Astrocyte of the hippocampus (primary cell): Measurements from ENCODE around the gene GRWD1.
A peak's percentile ranks its signal among the peaks of the same experiment; 100 is the strongest.

ENCODE experiments used
- DNase-seq: peaks from one replicate; pipeline ENCODE4 v3.0.0; 2011; ENCODE audit warnings: low read depth, low spot score

The GRWD1 gene

DNA sequence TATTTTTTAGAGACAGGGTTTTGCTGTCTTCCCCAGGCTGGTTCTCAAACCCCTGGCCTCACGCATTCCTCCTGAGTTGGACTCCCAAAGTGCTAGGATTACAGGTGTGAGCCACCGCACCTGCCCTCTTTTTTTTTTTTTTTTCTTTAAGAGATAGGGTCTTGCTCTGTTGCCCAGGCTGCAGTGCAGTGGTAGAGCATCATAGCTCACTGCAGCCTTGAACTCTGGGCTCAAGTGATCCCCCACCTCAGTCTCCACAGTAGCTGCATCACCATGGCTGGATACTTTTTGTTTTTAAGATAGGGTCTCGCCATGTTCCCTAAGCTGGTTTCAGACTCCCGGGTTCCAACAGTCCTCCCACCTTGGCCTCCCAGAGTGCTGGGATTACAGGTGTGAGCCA is 11.1 kb downstream of the GRWD1 start:
- DNase-seq: no peak

- DNase-seq: no peak
Measured at GRCh38 chr19:48458016-48458415, 12.2 kb downstream of the GRWD1 start.

GRCh38 chr19:48461651-48461981 is 15.8 kb downstream of the GRWD1 start:
- no peak for DNase-seq

GRCh38 chr19:48461982-48462655 is 16.3 kb downstream of the GRWD1 start:
- no peak for DNase-seq

DNA sequence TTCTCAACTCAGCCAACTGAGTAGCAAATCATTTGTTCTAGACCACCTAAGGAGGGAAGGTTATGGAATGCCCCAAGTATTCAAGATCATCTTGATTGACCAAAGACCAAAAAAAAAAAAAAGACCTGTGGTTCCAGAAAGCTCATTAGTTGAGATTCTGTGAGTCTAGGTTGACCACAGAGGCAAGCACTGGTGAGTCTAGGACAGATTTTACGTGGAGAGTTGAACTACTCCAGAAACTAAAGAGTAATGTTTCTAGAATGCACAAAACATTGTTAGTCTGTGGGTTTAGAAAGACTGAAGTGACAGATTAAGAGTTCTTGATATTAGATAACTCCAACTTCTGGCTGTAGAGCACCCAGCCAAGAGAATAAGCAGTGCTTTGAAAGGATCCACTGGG is 19.4 kb downstream of the GRWD1 start:
- no peak for DNase-seq

DNA sequence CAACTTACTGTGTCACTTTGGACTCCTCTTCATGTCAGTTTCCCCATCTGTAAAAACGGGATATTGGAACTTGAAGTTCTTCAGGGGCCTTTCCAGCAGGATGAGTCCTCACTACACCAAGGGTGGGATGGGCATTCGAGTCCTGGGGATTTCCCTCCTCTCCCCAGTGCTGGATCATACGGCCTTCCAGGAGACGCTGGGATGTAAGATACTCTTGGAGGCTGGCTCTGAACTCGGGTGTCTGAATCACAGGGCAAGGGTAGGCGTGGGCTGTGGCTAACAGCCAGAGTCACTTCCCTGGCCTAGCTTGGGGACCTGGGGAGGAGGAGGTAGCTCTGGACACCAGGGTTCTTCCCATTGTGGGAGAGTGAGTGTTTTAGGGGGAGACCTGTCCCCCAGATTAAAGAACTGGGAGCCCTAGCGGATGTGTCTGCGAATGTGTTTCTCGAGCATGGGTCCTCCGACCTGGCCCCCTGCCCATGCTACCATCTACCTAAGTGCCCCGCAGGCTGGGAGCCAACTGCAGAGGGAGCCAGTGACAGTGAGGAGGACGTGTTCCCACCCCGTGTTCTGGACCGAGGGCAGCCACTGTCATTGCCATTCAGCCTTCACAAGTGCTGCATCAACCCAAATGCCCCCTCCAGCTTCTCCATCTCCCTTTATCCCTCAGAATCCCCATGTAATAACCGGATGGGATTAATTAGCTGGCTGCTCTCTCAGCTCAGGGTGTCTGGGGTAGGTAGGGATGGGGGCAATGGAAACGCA is 21.0 kb downstream of the GRWD1 start:
- DNase-seq: peak; percentile 61

DNA sequence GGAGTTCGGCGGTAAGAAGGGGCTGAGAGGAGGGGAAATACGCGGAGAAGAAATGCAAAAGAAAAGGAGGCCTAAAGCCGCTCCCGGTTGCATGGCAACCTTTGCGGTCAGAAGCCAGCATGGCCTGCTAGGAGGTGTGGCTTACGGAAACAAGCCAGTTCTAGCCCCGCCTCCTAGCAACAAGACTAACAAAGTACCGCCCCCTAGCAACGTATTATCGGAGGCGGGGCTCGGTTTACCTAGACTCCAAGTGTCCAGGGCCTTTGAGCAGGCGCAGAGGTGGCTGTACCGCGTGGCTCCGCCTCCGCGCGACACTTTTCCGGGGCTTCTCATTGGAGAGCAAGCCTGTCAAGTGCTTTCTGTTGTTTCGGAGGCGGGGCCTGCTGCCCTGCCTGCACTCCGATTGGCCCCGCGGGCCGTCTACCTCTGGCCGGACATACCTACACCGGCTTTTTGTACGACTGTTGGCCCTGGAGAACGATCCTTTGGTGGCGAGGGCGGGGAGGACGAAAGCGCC is 23.0 kb downstream of the GRWD1 start:
- DNase-seq: peak; percentile 100

DNA sequence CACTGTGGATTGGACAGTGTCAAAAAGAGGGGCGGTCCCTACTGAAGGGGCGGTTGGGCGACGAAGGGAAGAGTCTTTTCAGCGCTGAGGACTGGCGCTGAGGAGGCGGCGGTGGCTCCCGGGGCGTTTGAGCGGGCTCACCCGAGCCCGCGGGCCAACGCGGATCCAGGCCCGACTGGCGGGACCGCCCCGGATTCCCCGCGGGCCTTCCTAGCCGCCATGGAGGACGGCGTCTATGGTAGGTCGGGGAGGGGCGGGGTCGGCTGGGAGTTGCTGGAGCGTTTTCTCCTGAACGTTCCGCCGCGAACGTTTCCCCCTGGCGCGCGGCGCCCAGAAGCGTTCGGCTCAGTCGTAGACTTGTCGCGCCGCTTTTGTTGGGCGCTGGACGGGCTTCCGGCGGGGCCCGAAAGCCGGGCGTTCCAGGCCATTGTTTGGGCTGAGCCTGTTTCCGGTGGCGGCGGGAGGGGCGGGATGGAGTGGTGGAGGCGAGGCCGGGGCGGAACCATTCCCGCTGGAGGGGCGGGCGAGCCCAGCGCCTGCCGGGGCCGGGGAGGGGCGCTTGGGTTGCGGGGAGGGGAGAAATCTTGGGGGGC is 23.6 kb downstream of the GRWD1 start, which contains the start of gene CYTH2:
Gene CYTH2 (plus strand): TSS at position 81 of the 593 bp plus-strand sequence. CDS start 139 bp downstream, at position 220.
- peak; percentile 95 for DNase-seq

DNA sequence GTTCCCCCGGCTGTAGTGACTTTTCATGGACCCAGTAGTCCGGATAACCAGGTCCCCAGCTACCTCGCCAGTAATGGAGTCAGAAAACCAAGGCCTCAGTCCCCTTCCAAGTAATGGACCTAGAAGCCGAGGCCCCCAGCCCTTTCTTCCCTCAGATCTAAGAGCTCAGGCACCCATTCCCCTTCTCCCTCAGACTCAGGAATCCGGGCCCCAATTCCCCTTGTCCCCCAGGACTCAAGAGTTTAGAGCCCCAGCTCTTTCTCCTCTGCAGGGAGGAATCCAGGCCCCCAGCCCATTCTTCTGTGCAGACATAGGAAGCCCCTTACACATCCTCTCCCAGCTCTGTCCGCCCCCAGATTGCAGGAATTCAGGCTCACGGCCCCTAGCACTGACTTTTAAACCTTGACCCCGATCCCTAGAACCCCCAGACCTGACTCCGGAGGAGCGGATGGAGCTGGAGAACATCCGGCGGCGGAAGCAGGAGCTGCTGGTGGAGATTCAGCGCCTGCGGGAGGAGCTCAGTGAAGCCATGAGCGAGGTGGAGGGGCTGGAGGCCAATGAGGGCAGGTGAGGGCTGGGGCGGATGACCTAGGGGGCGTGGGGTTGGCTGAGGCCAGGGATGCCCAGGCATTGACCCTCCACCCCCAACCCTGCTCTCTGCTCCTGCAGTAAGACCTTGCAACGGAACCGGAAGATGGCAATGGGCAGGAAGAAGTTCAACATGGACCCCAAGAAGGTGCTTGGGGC is 24.3 kb downstream of the GRWD1 start:
- DNase-seq: no peak

DNA sequence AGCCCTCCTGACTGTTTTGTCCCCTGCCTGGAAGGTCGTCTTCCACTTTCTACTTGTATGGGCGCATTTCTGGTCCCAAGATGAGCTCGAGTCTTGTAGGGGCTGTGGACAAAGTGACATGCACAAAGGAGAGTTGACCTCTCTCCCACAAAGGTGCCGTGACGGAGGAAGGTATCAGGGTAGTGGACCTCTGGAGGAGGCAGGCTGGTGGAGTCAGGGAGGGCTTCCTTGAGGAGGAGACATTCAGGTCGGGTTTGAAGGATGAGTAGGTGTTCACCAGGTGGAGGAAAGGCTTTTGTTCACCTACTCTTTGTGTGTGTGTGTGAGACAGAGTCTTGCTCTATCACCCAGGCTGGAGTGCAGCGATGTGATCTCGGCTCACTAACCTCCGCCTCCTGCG is 25.1 kb downstream of the GRWD1 start:
- DNase-seq: no peak

GRCh38 chr19:48471836-48472235 is 26.1 kb downstream of the GRWD1 start:
- no peak for DNase-seq

GRCh38 chr19:48473161-48473966 is 27.6 kb downstream of the GRWD1 start:
- DNase-seq: no peak

DNA sequence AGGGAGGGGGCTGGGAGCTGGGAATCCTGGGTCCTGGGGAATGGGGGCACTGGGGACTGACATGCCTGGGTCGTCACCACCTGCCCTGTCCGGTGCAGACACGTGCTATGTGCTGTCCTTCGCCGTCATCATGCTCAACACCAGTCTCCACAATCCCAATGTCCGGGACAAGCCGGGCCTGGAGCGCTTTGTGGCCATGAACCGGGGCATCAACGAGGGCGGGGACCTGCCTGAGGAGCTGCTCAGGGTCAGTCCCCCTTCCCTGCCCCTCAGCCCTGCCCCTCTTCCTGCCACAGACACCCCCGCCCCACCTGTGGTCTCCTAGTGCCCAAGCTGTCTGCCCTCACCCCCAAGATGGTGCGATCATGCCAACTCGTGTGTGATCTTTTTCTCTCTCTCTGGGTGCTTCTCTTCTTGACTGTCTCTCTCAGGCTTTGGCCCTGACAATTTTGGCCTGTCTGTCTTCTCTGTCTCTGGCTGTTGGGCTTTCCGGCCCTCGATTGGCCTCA is 28.4 kb downstream of the GRWD1 start:
- no peak for DNase-seq

DNA sequence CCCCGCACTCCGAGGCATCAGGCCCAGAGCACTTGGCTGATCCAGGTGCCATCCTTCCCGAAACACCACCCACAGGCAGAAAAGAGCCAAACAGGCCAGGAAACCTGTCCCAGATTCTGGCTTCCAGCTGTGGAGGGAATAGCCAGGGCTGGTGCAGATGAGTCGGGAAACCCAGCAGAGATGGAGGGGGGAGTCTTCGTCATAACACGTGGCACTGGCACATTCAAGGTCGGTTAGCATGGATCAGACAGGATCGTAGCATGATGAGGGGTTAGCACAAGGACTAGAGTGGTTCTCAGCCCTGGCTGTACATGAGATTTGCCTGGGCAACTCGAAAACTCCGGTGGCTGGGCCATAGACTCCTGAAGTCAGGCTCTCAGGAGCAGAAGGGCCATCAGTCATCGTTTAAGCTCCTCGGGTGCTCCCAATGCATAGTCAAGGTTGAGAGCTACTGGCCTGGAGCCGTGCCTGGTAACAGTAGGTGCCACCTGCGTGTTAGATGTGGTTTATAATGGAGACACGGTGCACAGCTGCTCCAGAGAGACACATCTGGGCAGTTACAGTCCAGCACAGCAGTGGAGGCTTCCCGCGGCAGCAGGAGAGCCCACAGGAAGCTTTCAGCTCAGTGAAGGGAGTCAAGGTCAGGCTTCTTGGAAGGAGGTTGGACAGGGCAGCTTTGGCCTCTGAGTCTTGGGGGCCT is 29.7 kb downstream of the GRWD1 start:
- DNase-seq: no peak

GRCh38 chr19:48476176-48476575 is 30.4 kb downstream of the GRWD1 start:
- DNase-seq: no peak

DNA sequence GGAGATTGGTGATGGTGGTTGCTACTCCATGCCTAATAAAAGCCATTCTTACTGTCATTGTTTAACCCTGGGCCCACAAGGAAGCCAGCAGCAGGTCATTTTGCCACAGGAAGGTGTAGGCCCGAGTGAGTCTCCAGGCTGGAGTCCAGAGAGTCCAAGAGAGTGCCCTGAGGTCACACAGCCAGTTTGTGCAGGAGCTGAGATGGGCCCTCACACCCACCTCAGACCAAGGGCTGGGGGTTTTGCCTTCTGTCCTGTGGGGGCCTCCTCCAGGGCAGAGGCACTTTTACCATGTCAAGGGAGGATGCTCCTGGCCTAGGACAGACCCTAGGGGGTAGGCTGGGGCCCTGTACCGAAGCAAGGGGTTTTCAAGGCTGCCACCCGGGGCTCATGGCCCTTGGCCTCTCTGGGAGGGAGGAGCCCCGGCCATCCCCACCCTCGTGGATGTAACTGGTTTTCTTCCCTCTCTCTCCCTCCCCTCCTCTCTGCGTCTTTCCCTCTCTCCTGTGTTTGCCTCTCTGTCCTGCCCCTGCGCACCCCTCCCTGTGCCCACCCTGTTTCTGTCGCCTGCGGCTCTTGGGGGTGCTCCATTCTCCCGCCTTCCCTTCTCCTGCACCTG is 31.4 kb downstream of the GRWD1 start:
- DNase-seq: no peak

- DNase-seq: no peak
Measured at GRCh38 chr19:48477698-48478338, 32.0 kb downstream of the GRWD1 start.

GRCh38 chr19:48478339-48479256 is 32.8 kb downstream of the GRWD1 start:
- DNase-seq: no peak
